Vagina (tissue), 2 donors: ENCODE results near the gene GNG13. TPM values are rescaled to one million over a fixed set of nuclear protein-coding genes. Genes with fewer than 3 reads are reported as not detected.

ENCODE experiments used
- DNase-seq, 2 donors: peaks; one replicate each; pipeline ENCODE4 v3.0.0-alpha.2; 2017; ENCODE audit errors: extremely low spot score in 2 of 2
- H3K27ac ChIP-seq: fragments of 200-600 bp; sonication (generic); one replicate; pipeline ENCODE4 v1.5.1; 2019
- H3K27me3 ChIP-seq: fragments of 200-600 bp; sonication (generic); one replicate; pipeline ENCODE4 v1.5.1; 2019
- H3K36me3 ChIP-seq, 2 donors: fragments of 200-600 bp; sonication (generic); one replicate each; pipeline ENCODE4 v1.5.1; 2017 to 2019
- H3K4me1 ChIP-seq: fragments of 200-600 bp; sonication (generic); one replicate; pipeline ENCODE4 v1.5.1; 2019
- H3K4me3 ChIP-seq, 2 donors: fragments of 200-600 bp; sonication (generic); 1 replicate in 1 of 2; 2 replicates in 1 of 2; pipeline ENCODE4 v1.5.1; 2016 to 2019
- H3K9me3 ChIP-seq: fragments of 200-600 bp; sonication (generic); one replicate; pipeline ENCODE4 v1.5.1; 2019
- POLR2A ChIP-seq, 2 donors: fragments of 450-650 bp; IDR thresholded peaks; one replicate each; pipeline ENCODE4 v1.6.1; 2017; ENCODE audit warnings: antibody characterized with exemption in 2 of 2, mild to moderate bottlenecking in 2 of 2, moderate library complexity in 2 of 2
- POLR2AphosphoS5 ChIP-seq, 2 donors: sonication (generic); formaldehyde crosslinking; IDR thresholded peaks; one replicate each; pipeline ENCODE4 v1.9.0; 2017; ENCODE audit warnings: antibody characterized with exemption in 2 of 2, mild to moderate bottlenecking in 2 of 2, low read depth in 1 of 2; ENCODE audit not compliant: insufficient read depth in 1 of 2
- intact Hi-C: fragments of 100-400 bp; cut with DNase I; formaldehyde crosslinking; loops from one replicate; pipeline ENCODE4 v1.15.1; 2023
- total RNA-seq: library from RNA; depleted of rRNA; stranded (reverse); fragments of >200 nt; gene quantifications from one replicate; pipeline ENCODE4 v1.2.3, GENCODE V29; 2016
- TF ChIP-seq, protein P1 (sequence below), 3 experiments: fragments of 450-650 bp in 2 of 3; fragments of 200-600 bp in 1 of 3; sonication (generic) in 1 of 3; IDR thresholded peaks; one replicate each; pipeline ENCODE4 v1.5.1; 2017 to 2019; ENCODE audit warnings: antibody characterized with exemption in 3 of 3, mild to moderate bottlenecking in 2 of 3, moderate library complexity in 2 of 3

GNG13 gene
- total RNA-seq, 1 donor from 2014 or later, result not detected

DNA sequence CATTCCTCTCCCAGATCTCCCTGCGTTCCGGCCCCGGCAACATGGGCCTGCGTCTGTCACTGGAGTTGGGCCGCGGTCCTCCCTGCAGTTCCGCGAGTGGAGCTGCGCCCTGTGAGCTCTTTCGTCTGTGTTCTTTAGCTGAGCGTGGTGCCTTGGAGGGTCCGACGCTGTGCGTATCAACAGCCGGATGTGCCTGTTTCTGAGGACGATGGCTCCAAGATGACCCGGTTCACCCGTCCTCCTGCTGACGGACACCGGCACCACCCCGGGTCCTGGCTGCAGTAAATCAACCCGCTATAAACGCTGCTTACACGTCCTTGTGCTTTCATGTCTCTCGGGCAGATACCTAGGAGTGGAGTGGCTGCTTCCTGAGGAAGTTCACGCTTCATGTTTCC, 44.8 kb upstream of the GNG13 start:
- Histone ChIP-seq H3K27ac (no peak overlapping the region), H3K4me3 (no peak overlapping the region), H3K27me3 (no peaks in the 10 kb centered on the region), H3K9me3 (no peaks in the 10 kb centered on the region), H3K36me3 (no peaks in the 10 kb centered on the region), H3K4me1 (no peaks in the 10 kb centered on the region)
- intact Hi-C loops, result no loop called here
- no peak for DNase-seq
- TF ChIP-seq POLR2AphosphoS5 (IDR thresholded peaks at IDR 0.05; ENCODE audit: insufficient read depth in 1 of 2, low read depth in 1 of 2) (no peak), POLR2A (IDR thresholded peaks at IDR 0.05) (no peak)
- TF ChIP-seq, protein P1, sequence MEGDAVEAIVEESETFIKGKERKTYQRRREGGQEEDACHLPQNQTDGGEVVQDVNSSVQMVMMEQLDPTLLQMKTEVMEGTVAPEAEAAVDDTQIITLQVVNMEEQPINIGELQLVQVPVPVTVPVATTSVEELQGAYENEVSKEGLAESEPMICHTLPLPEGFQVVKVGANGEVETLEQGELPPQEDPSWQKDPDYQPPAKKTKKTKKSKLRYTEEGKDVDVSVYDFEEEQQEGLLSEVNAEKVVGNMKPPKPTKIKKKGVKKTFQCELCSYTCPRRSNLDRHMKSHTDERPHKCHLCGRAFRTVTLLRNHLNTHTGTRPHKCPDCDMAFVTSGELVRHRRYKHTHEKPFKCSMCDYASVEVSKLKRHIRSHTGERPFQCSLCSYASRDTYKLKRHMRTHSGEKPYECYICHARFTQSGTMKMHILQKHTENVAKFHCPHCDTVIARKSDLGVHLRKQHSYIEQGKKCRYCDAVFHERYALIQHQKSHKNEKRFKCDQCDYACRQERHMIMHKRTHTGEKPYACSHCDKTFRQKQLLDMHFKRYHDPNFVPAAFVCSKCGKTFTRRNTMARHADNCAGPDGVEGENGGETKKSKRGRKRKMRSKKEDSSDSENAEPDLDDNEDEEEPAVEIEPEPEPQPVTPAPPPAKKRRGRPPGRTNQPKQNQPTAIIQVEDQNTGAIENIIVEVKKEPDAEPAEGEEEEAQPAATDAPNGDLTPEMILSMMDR (IDR thresholded peaks at IDR 0.05), result no peak

DNA sequence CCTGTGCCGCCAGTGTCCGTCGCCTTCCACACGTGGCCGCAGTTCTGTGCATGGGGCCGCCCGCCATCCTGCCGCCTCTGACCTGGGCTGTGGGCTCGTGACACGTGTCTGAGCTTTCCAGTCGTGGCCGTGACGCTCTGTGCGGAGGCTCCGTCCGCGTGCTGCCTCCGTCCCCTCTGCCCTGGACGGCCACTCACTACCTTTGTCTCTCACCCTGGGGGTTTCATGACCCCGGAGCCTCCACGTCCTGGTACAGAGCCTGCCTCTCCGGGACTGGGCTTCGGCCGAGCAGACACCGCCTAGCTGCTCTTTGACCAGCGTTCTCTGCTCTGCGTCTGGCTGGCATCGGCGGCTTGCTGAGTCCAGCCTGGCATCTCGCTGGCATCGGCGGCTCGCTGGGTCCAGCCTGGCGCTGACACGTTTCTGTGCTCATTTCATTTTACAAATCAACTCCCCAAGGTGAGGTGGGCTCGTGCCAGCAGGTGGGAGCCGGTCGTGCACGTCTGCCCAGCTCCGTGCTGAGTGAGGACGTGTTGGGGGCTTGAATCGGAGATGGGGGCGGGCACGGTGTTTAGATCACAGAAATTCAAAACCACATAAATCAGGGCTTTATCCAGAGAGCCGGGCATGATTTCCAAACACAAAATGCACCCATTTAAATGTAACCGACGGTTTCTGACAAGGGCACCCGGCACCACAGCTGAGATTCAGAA, 44.3 kb upstream of the GNG13 start:
- Histone ChIP-seq H3K27ac (no peak overlapping the region), H3K36me3 (no peaks in the 10 kb centered on the region), H3K4me1 (no peaks in the 10 kb centered on the region), H3K27me3 (no peaks in the 10 kb centered on the region), H3K9me3 (no peaks in the 10 kb centered on the region), H3K4me3 (no peak overlapping the region)
- intact Hi-C loops, result no loop called here
- DNase-seq, result no peak
- TF ChIP-seq POLR2A (IDR thresholded peaks at IDR 0.05) (no peak), POLR2AphosphoS5 (IDR thresholded peaks at IDR 0.05; ENCODE audit: insufficient read depth in 1 of 2, low read depth in 1 of 2) (no peak)
- TF ChIP-seq, protein P1 (IDR thresholded peaks at IDR 0.05), result no peak

DNA sequence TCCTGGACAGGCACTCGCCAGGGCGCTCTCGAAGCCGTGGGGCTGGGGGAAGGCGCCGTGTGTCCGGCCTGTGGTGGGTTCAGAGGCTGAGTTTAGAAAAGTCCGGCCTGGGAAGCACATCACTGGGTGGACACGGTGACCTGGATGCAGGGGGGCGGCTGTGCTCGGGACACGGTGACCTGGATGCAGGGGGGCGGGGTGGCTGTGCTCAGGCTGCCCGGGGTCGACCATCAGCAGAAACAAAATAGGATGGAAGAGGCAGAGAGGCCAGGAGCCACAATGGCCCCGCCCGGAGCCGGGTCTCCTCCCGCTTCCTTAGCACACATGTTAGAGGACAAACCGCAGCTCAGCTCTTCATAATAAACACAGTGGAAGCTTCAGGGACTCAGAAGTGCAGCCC, 43.2 kb upstream of the GNG13 start:
- Histone ChIP-seq H3K4me1 (no peaks in the 10 kb centered on the region), H3K9me3 (no peaks in the 10 kb centered on the region), H3K36me3 (no peaks in the 10 kb centered on the region), H3K4me3 (no peak overlapping the region), H3K27me3 (no peaks in the 10 kb centered on the region), H3K27ac (no peak overlapping the region)
- TF ChIP-seq POLR2AphosphoS5 (IDR thresholded peaks at IDR 0.05; ENCODE audit: insufficient read depth in 1 of 2, low read depth in 1 of 2), result no peak
- DNase-seq, result no peak
- intact Hi-C loops, result no loop called here

DNA sequence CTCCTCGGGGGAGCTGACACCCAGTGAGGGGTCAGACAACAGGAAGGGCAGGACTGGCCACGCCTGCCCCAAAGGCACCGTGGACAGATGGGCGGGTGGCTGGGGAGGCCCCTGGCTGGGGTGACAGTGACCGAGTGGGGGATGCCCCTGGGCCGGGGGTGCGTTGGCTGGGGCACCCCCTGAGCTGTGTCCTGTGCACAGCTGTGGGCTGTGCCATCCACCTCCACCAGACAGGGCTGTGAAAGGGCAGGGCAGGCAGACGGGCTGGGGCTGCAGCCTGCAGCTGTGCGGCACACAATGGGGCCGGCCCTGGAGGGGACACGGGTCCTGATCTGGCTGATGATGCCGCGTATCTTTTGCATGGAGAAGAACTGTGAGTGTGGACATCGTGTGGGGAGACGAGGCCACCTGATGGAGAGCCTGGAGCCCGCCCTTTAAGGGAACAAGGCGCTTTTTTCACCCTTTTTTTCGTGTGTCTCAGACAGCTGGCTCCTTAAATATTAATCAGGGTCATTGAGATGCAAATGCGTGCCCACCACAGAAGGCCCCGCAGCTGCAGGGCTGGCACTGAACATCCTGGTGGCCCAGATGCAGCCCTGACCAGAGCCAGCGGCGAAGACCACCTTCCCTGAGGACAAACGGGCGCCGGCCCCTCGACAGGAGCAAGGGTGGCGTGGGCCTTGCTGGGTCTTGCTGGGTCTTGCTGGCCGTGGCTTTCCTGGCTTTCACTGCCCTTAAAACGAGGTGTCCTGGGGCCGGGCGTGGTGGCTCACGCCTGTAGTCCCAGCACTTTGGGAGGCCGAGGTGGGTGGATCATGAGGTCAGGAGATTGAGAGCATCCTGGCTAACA, 42.4 kb upstream of the GNG13 start:
- intact Hi-C loops, result no loop called here
- H3K4me1 ChIP-seq, result no peaks in the 10 kb centered on the region
- no peak for DNase-seq
- H3K27ac ChIP-seq, result no peak overlapping the region
- H3K27me3 ChIP-seq, result no peaks in the 10 kb centered on the region
- H3K9me3 ChIP-seq, result no peaks in the 10 kb centered on the region
- TF ChIP-seq, protein P1 (IDR thresholded peaks at IDR 0.05), result no peak
- no peak for TF ChIP-seq POLR2AphosphoS5 (IDR thresholded peaks at IDR 0.05; ENCODE audit: insufficient read depth in 1 of 2, low read depth in 1 of 2)
- TF ChIP-seq POLR2A (IDR thresholded peaks at IDR 0.05), result no peak
- H3K4me3 ChIP-seq, result no peak overlapping the region
- H3K36me3 ChIP-seq, result no peaks in the 10 kb centered on the region

DNA sequence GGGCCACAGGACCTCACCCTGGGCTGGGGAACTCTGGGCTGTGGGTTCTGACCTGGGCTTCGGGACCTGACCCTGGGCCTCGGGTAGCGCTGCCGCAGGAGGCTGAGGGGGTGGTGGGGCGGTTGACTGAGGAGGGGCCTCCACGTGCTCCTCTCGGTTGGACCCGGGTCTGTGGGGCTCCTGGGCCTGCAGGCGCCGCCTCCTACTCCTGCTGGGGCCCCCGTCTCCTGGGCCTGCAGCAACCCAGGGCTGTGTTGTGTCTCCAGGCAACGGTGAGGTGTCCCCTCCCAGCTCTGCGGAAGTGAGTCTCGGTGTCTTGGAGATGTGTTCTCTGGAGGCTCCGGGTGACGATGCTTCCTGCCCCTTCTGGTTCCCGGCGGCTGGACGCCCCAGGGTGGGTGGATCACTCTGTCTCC, 41.5 kb upstream of the GNG13 start:
- no peak for TF ChIP-seq POLR2A (IDR thresholded peaks at IDR 0.05)
- TF ChIP-seq POLR2AphosphoS5 (IDR thresholded peaks at IDR 0.05; ENCODE audit: insufficient read depth in 1 of 2, low read depth in 1 of 2), result no peak
- TF ChIP-seq, protein P1 (IDR thresholded peaks at IDR 0.05), result no peak
- no peaks in the 10 kb centered on the region for H3K27me3 ChIP-seq
- intact Hi-C loops, result no loop called here

More for the DNA sequence above, 41.5 kb upstream of the GNG13 start:
- no peak for DNase-seq
- Histone ChIP-seq H3K36me3 (no peaks in the 10 kb centered on the region), H3K4me1 (no peaks in the 10 kb centered on the region), H3K27ac (no peak overlapping the region), H3K4me3 (no peak overlapping the region), H3K9me3 (peaks cover under 1% of the 10 kb centered on the region)
